NCI-H2081 treated with DMSO at 0.1 percent for 48 hours (cell line): ENCODE data around the gene FBXO24.
"Not testable (repeated sequence)": the region's sequence is repeated elsewhere in the genome, so short reads cannot be mapped to it uniquely, and the experiment has no call there.

Source experiments
- DNase-seq: peaks from one replicate; lab custom pipeline; 2025; lab: John Stamatoyannopoulos, UW

Gene FBXO24, protein sequence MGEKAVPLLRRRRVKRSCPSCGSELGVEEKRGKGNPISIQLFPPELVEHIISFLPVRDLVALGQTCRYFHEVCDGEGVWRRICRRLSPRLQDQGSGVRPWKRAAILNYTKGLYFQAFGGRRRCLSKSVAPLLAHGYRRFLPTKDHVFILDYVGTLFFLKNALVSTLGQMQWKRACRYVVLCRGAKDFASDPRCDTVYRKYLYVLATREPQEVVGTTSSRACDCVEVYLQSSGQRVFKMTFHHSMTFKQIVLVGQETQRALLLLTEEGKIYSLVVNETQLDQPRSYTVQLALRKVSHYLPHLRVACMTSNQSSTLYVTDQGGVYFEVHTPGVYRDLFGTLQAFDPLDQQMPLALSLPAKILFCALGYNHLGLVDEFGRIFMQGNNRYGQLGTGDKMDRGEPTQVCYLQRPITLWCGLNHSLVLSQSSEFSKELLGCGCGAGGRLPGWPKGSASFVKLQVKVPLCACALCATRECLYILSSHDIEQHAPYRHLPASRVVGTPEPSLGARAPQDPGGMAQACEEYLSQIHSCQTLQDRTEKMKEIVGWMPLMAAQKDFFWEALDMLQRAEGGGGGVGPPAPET

DNA sequence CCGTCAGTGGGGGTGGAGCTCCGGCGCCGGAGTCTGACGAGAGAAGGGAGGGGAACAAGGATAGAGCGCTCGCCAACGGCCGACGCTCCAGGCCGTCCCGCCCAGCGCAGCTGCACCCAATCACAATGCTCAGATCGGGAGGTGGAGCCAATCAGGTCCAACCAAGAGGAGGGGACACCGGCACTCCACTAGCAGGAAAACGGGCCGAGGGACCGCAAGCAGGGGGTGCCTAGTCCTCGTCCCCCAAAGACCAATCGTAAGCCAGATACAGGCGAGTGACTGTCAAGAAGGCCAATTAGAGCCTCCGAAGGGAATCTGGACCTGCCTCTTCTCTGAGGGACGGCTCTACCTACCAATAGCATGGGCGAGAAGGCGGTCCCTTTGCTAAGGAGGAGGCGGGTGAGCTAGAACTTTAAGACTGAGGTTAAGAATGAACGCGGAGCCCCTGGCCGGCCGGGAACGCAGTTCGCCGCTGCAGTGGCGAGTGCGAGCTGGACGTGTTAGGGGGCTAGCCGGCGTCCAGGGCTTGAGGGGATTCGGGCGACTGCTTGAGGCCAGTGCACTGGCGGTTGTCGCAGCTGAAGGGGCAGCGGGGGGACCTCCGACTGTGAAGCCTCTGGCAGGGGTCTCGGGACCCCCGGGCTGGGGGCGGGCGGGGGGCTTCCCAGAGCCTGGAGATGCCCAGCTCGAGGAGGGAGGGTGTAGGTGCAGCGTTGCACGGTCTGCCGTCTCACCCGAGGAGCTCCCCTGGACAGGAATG is at the start of gene FBXO24:
FBXO24 (plus strand) TSS at position 63 of the 760 bp plus-strand sequence; CDS start at position 361, 298 bp downstream.
- peak; percentile 100 for DNase-seq

DNA sequence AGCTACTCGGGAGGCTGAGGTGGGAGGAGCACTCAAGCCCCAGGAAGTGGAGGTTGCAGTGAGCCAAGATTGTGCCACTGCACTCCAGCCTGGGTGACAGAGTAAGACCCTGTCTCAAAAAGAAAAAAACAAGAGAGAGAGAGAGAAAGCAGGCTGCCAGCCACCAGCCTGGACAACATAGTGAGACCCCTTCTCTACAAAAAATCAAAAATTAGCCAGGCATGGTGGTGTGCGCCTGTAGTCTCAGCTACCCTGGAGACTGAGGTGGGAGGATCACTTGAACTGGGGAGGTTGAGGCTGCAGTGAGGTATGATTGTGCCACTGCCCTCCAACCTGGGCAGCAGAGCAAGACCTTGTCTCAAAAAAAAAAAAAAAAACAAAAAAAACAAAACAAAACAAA is 49.4 kb upstream of the FBXO24 start:
- DNase-seq, result not testable (repeated sequence)

DNA sequence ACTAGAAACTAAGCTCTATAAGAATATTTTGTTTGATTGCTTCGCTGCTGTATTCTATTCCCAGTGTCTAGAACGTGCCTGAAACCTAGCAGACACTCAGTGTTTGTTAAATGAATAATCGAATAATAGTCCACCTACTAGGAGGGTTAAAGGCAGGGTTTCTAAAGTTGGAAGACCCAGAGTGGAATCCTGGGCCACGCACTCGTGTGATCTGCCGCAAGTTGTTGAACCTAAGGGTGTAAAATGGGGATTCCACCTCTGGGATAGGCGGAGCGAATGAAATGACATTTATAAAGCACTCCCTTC is 47.8 kb upstream of the FBXO24 start:
- no peak for DNase-seq

DNA sequence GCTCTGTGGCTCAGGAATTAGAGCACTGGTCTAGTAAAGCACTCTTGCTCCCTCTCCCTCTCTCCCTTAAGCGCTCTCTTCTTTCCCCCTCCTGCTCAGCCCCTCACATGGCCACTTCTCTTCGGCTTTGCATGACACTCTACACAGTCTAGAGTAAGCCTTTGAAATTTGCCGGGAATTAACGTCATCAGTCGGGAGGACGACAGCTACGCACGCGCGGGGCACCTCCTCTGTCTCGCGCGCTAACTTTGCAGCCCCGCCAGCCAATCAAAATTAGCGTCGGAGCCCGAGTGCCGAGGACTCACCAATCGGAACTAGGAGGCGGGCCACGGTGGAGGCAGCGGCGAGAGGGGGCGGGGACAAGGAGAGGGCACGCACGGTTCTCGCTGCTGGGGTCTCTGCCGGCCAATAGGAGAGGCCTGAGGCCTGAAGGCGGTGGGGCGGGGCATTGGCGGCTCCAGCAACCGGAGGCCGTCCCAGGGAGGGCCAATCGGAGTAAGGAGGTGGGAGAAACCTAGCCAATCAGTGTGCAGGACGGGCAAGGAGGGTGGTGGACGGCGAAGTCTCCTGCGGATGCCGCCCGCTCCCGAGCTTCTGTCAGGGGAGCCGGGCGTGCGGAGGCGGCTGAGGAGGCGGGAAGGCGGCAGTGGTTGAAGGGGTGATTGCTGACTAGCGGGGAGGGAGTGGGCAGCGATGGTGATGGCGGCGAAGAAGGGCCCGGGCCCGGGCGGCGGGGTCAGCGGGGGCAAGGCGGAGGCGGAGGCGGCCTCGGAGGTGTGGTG is 47.3 kb upstream of the FBXO24 start, which contains the start of gene AGFG2:
AGFG2 (plus strand) TSS at position 550 of the 782 bp plus-strand sequence; CDS start at position 694, 144 bp downstream.
- DNase-seq, result peak; percentile 97

DNA sequence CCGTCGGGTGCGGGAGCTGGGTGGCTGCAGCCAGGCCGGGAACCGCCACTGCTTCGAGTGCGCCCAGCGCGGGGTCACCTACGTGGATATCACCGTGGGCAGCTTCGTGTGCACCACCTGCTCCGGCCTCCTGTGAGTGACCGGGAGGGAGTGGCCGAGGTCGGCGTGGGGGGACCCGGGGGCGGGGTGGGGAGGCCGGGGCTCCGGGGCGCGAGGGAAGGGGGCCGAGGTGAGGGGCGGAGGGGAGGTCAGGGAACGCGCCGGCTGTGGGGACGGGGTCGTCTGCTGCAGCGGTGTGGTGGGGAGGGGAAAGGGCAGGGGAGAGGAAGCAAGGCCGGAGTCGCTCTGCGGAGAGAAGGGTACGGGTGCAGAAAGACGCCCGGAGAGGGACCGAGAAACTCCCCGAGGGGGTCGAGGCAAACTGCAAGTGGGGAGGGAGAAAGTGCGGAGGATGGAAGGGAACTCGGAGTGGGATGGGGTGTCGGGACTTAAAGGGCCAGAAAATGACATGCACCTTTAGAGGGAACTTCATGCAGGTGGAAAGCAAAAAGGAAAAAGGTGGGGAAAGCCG is 46.6 kb upstream of the FBXO24 start:
- no peak for DNase-seq

DNA sequence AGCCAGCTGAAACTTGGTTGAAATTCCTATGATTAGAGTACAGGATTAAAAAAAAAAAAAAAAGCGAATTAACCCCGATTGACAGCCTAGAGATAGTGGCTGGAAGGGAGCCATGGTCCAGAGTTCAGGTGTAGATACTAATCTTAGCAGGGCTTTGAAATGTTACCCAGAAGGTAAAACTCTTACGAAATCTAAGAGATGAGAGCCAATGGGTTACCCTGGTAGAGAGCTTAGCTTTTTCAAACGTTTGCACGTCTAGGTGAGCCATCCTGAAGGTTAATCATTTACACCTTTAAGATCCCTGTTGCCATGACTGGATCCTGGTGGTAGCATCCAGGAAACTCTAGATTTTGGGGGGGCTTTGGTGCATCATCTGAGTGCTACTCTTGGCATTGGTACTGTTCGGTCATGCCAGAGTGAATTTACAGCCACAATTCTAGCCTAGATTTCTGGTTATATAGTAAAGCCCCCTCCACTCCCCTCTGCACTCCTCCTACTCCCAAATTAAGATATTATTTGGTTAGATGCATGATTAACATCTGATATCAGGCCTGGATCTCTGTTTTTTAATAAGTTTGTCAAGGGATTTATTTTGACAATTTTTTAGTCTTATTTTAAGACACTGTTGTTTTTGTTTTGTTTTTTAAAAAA is 45.9 kb upstream of the FBXO24 start:
- no peak for DNase-seq

DNA sequence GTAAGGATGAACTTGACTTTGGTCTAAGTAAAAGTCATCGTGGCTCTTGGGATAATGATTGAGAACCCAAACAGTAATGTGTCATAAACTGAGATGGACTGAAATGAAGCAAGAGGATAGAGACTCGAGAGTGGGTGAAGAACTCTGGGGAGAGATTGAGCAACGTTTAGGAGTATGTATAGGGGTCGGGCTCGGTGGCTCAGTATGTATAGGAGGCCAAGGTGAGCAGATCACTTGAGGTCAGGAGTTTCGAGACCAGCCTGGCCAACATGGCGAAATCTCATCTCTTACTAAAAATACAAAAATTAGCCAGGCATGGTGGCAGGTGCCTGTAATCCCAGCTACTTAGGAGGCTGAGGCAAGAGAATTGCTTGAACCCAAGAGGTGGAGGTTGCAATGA is 44.8 kb upstream of the FBXO24 start:
- not testable (repeated sequence) for DNase-seq

DNA sequence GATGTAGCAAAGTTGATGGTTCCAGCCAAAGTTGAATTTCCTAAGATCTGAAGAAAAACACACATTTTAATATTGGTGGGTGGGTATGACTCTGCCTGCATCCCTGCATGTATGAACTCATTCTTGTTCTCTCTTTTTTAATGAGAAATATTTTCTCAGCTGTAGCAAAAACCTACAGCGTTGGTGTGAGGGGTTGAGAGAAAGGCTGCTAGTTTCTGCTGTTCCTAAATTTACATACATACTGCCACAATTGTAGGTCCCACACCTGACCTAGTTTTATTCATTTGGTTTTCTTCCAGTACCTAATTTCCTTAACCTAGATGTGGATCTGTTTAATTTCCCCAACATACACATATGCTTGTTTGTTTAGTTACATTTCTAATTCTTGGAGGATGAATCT is 42.5 kb upstream of the FBXO24 start:
- DNase-seq, result no peak

DNA sequence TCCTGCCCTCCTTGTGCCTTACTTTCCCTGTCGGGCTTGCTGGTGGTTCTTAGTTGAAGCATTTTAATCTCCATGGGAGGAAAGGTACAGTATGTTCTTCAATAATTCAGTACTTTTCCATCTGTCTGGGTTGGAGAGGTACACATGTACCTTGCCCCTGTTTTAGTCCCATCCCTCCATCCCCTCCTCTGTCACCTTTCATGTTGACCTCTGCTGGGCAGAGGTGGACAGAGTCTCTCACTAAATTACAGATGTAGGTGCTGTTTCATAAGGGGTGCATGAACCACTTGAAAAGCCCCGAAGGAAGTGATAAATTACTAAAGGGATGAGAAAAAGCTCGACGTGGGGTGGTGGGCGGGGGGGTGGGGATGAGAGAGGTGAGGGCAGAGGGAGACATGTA is 41.7 kb upstream of the FBXO24 start:
- DNase-seq, result no peak

DNA sequence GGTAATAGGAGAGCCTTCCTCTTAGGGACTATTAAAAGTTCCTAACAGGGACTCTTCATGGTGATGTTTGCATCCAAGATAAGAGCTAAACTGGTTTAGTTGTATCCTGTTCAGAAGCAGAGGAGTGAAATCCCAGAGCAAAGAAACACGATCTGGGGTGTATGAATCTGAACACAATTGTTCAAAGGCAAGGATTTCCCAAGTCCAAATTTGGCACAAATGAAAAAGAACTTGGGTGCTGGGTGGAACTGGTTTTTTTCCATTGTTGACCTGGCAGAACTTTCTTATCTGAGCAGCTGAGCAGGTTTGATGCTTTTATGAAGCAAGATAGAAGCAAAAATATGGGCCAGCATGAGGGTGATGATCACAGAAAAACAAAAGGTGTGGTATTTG is 41.2 kb upstream of the FBXO24 start:
- no peak for DNase-seq

DNA sequence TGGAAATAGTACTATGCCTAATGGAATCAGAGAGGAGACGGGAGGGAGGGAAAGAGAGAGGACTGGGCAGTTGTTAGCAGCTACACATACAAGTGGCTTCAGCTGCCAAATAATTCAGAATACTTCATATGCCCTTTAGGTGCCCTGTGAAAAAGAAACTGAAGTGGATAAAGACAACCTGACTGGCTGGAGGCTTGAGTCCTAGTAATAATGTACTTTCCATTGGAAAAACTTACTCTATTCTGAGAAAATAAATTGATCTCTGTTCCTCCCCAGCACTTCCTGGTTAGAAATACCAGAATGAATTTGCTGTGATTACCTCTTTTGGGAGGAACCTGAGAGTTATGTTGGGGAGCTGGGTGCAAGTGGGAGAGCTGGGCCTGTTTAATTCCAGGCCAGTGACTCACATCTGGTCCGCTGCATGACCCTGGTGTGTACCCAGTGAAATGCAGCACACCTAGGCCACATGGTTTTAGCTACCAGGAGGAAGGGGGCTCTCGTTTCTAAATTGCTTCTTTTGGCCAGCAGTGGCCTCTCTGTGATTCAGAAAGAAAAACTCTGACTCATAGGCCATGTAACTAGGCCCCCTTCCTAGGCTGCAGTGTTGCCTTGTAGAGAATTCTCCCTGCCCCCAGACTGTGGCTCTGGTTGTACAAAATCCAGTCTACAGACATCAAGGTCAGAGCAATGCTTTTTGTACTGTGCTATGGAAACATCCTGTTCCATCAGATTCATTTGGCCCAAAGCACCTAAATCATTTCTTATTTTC is 40.6 kb upstream of the FBXO24 start:
- DNase-seq, result no peak

DNA sequence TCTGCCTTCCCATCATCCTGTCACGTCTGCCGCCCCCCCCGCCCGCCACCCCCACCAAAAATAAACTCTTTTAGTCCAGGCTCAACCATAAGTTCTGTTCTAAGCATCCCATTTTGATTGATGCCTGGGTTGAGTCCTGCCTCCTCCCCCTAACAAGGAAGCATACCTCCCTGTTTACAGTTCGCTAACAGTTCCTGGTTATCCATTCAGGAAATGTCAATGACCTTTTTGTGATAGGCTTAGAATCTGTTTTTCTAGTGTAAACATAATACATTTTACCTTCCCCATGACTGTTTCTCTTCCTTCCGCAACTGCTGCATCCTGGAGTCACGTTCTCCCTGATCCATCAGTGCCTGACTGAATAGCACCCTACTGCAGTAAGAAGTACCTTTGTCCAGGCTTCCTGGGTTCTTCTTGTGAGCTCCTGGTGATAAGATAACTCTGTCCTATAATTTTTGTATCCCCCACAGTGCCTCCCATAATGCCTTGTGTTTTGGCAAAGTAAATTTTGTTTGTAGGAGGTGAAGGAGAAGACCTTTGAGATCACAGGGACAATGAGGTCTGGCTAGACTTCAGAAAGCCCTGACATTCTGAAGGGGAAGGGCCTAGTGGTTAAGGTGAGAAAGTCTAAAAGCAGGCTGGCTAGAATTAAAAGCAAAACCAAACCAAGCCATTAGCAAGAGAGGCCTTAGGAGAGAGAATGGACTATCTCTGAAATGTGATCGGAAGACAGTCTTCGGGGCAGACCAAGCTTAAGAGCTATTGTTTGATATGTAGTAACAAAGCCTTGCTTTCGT is 39.8 kb upstream of the FBXO24 start:
- DNase-seq, result peak; percentile 36

DNA sequence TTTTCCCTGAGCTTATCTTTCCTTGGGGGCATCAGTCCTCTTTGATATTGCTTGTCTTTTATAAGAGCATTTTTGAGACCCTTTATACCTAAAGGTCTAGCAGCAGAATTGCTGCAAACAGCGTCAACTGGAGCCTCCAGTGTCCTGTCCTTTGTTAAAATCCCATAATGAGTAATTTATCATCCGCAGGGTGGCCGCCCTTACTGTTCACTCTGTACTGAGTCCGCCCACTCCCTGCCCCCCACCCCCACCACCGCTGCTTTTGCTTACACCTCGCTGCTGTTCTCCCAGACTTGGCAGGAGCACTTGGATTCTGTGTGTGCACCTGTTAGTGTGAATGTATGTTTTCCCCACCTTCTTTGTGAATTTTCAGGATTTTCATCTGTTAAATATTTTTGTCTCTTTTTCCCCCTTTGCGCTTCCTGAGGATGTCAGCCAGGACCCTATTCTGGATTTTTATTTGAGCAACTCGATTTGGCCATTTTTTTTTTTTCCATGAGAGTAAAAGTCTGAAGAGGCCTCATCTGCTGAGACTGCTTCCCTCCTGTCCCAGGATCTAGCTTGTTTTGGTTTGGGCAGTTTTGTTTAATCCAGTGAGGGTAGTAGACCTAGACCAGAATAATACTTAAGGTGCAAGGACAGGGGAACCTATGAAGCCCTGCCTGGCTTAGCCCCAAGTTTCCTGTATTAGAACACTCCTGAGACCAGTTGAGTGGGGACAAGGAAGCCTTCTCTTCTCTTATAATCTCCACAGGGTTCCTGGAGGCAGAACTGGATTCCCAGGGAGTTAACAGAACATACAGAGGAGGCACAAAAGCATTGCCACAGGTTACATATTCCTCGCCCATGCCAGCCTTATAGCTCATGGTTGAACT is 39.0 kb upstream of the FBXO24 start:
- peak; percentile 57 for DNase-seq

DNA sequence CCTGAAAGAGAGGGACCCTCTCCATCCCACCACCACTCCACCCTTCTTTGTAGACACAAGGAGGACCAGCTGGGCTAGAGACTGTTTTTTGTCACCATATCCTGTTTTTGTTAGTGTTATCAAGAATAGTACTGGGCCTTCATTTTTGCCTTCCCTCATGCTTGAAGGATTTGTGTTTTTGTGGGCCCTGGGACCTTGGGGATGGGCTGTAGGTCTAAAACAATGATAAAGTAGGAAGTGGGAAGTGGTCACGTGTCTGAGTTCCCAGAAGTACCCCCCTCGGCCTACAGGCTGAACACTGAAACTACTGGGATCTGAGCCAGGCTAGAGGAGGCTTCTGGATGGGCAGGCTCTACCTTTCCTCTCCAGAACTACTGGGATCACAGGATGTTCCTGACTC is 38.3 kb upstream of the FBXO24 start:
- no peak for DNase-seq

DNA sequence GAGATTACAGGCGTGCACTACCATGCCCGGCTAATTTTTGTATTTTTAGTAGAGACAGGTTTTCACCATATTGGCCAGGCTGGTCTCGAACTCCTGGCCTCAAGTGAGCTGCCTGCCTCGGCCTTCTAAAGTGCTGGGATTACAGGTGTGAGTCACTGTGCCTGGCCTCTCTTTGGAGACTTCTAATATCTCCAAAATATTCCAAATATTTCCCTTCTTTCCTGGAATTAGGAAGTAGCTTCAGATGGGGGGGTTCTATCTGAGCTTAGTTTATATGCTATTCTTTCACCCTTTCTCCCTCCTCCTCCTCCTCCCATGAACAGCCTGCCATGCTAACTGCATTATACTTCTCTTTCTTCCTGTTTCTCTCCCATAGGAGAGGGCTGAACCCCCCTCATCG is 37.7 kb upstream of the FBXO24 start:
- DNase-seq, result not testable (repeated sequence)

DNA sequence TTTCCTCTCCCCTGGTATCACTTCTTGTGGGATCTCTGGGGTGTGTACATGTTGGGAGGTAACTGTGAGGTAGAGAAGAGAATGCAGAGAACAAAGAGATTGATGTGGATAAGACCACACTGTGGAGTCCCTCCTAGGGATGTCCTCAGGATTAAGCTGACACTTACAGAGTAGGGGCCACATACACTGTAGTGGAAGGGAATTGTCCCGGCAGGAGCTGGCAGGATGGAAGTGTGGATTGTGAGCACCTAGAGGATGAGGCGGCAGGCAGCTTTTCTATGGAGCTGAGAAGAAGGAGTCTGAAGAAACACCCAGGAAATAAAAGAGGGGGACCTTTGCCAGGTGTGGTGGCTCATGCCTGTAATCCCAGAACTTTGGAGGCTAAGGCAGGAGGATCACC is 33.6 kb upstream of the FBXO24 start:
- DNase-seq, result no peak

DNA sequence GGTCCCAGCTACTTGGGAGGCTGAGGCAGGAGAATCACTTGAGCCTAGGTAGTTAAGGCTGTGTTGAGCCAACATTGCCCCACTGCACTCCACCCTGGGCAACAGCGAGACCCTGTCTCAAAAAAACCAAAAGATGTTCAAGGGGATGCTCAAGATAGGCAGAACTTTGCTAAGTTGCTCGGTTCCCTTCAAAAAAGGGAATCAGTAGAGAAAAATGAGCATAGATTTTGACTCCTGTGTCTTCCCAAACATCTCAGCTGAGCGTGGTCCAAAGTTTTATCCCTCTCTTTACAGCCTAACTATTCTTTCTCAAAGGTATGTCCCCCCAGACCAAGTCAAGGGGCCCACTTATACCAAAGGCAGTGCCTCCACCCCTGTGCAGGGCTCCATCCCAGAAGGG is 33.1 kb upstream of the FBXO24 start:
- no peak for DNase-seq

DNA sequence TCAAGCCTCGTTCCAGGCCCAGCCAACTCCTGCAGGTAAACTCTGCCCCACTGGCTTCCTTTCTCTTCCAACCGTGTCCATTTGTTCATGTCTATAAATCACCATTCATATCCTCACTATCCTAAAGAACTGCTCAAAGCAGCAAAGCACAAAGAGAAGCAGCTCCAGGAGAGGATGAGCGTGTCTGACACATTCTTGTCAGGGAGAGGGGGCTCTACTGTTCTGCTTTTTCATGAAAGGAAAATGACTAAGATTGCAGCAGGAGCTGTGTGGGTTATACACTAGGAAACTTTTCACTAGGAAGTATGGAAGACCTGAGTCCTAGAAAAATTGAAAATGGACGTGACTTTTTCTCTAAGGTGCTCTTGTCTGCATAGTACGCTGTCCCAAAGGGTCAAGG is 30.4 kb upstream of the FBXO24 start:
- no peak for DNase-seq

DNA sequence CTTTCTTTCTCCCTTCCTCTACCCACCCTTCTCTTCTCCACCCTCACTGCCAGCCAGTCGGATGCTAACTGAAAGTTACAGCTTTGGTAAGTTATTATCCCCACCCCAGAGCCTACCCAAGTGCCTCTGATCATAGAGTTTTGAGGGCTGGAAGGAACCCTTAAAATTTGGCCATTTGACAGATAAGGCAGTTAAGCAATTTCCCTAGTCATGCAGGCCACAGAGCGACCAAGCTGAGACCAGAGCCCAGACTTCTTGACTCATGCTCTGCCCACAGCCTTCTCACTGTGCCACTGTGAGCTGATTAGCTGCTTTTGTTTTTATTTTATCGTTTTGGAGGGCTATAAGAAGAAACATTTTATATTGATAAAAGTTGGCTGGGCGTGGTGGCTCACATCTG is 29.6 kb upstream of the FBXO24 start:
- DNase-seq, result no peak
